Measurements from ENCODE around the gene MED9. TPM values are rescaled to one million over a fixed set of nuclear protein-coding genes. Genes with fewer than 3 reads are reported as not detected.
"Not testable (repeated sequence)": the region's sequence is repeated elsewhere in the genome, so short reads cannot be mapped to it uniquely, and the experiment has no call there.

MED9 gene
- total and polyA plus RNA-seq, 9 donors, result 11.5 to 15.7 (median 13.8) TPM

GRCh38 chr17:17485420-17485819 is 8.6 kb downstream of the MED9 start:
- Histone ChIP-seq H3K27me3 (no peaks in the 10 kb centered on the region), H3K9me3 (no peaks in the 10 kb centered on the region), H3K27ac (no peak overlapping the region), H3K4me1 (ENCODE audit: insufficient read depth) (no peaks in the 10 kb centered on the region), H3K4me3 (no peak overlapping the region), H3K36me3 (no peaks in the 10 kb centered on the region)
- no peak for DNase-seq
- 87 to 90% (median 89%) methylated on average over 6 of the region's 6 CpGs for WGBS, 3 donors
- intact Hi-C loops (cut with DNase I), result no loop called here
- no peak for TF ChIP-seq CTCF (IDR thresholded peaks at IDR 0.05)
- TF ChIP-seq POLR2A (IDR thresholded peaks at IDR 0.05), result no peak
- TF ChIP-seq EP300 (IDR thresholded peaks at IDR 0.05), result no peak

- H3K9me3 ChIP-seq; H3K4me1 ChIP-seq (ENCODE audit: insufficient read depth); H3K27me3 ChIP-seq; H3K4me3 ChIP-seq; intact Hi-C loops (cut with DNase I); DNase-seq; H3K36me3 ChIP-seq; H3K27ac ChIP-seq: not testable (repeated sequence)
- 95 to 97% (median 96%) methylated on average over 18 to 23 of the region's 23 CpGs for WGBS, 3 donors
These were observed 9.6 kb downstream of the MED9 start for GRCh38 chr17:17486416-17486815.

- intact Hi-C loops (cut with DNase I), result no loop called here
- Histone ChIP-seq H3K36me3 (no peaks in the 10 kb centered on the region), H3K27me3 (no peaks in the 10 kb centered on the region), H3K27ac (no peak overlapping the region), H3K4me3 (no peak overlapping the region), H3K9me3 (no peaks in the 10 kb centered on the region), H3K4me1 (ENCODE audit: insufficient read depth) (no peaks in the 10 kb centered on the region)
- 48 to 82% (median 50%) methylated on average over 2 of the region's 2 CpGs for WGBS, 3 donors
- TF ChIP-seq EP300 (IDR thresholded peaks at IDR 0.05) (no peak), POLR2A (IDR thresholded peaks at IDR 0.05) (no peak), CTCF (IDR thresholded peaks at IDR 0.05) (no peak)
- DNase-seq, result no peak
These were observed 11.2 kb downstream of the MED9 start for GRCh38 chr17:17487998-17488397.

GRCh38 chr17:17491031-17491471 is 14.3 kb downstream of the MED9 start:
- intact Hi-C loops (cut with DNase I), result loop anchor here (10.0 kb wide), 4 partner anchors 84 to 154 kb away; partner anchors contain the start of gene PEMT (in 2 of the 4)
- DNase-seq, result no peak

More at GRCh38 chr17:17491031-17491471, 14.3 kb downstream of the MED9 start:
- Histone ChIP-seq H3K36me3 (no peaks in the 10 kb centered on the region), H3K9me3 (no peaks in the 10 kb centered on the region), H3K4me1 (ENCODE audit: insufficient read depth) (peaks cover 4% of the 10 kb centered on the region), H3K27ac (no peak overlapping the region), H3K4me3 (no peak overlapping the region), H3K27me3 (no peaks in the 10 kb centered on the region)
- 75 to 82% (median 76%) methylated on average over 10 of the region's 10 CpGs for WGBS, 3 donors
- no peak for TF ChIP-seq CTCF (IDR thresholded peaks at IDR 0.05)
- no peak for TF ChIP-seq EP300 (IDR thresholded peaks at IDR 0.05)
- no peak for TF ChIP-seq POLR2A (IDR thresholded peaks at IDR 0.05)
